ENCODE results near the gene CYP1A2.
"Not testable (repeated sequence)": the region's sequence is repeated elsewhere in the genome, so short reads cannot be mapped to it uniquely, and the experiment has no call there.

The CYP1A2 gene

GRCh38 chr15:74748322-74748946 is at the start of gene CYP1A2:
TSS of gene CYP1A2 (plus strand) at chr15:74748845. CDS start at chr15:74749739, 894 bp downstream.
- no peak for DNase-seq (ENCODE audit: low read depth)

DNA sequence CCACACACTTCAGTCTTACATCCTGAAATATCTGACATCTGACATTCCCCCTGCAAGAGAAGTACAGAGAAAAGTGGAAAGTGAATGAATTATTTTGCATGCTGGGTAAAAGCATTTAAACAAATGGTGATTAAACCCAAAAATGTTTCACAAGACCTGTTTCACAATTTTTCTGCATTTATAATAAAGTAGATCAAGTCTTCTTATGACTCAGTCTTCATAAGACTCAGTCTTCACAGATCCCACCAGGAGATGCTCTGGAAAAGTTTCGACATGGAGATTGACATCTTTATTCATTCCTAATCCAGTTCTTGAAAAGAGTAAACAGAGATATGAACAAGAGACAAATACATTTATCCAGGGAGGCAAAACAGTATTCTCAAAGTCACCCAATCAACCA is 39.6 kb upstream of the CYP1A2 start:
- no peak for DNase-seq (ENCODE audit: low read depth)

GRCh38 chr15:74709892-74710291 is 38.8 kb upstream of the CYP1A2 start:
- DNase-seq (ENCODE audit: low read depth): no peak

- no peak for DNase-seq (ENCODE audit: low read depth)
Measured at GRCh38 chr15:74710319-74711094, 38.1 kb upstream of the CYP1A2 start.

- no peak for DNase-seq (ENCODE audit: low read depth)
Measured at GRCh38 chr15:74712311-74712710, 36.3 kb upstream of the CYP1A2 start.

- DNase-seq (ENCODE audit: low read depth): no peak
Measured at GRCh38 chr15:74716651-74717050, 32.0 kb upstream of the CYP1A2 start.

DNA sequence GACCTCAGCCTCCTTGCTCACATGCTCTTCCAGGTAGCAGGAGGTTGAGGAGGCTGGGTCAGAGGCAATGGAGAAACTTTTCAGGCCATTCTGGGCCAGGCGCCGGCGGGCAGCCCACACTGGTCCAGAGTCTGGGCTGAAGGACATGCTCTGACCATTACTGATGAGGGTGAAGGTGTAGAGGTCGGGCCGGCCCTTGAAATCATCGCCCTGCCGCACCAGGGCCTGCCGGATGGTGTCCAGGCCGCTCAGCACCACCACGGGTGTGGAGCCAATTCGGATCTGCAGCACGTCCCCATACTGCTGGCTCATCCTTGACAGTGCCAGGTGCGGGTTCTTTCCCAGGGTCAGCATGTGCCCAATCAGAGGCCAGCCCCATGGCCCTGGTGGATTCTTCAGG is 26.1 kb upstream of the CYP1A2 start:
- no peak for DNase-seq (ENCODE audit: low read depth)

DNA sequence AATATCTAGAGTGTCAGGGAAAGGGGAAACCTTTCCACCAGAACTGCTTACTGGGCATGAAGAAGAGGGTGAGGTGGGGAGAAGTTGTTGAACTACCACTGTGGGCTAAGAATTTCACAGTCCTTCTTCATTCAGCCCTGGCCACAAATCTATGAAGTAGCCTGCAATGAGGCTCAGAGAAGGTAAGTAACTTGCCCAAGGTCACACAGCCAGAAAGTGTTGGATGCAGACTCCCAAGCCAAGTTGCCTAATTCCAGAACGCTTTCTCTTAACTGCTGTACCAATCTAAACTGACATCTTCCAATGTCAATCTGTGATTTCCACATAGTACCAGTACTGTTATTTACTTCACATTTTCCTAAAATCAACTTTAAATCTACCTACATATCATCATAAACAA is 25.5 kb upstream of the CYP1A2 start:
- no peak for DNase-seq (ENCODE audit: low read depth)

GRCh38 chr15:74723754-74724334 is 24.8 kb upstream of the CYP1A2 start:
- no peak for DNase-seq (ENCODE audit: low read depth)

- DNase-seq (ENCODE audit: low read depth): no peak
Measured at GRCh38 chr15:74724570-74725224, 23.9 kb upstream of the CYP1A2 start.

GRCh38 chr15:74725225-74725774 is 23.3 kb upstream of the CYP1A2 start, which contains the start of gene CYP1A1:
TSS of gene CYP1A1 (minus strand) at chr15:74725528. CDS start at chr15:74723097, 2,431 bp downstream.
- no peak for DNase-seq (ENCODE audit: low read depth)

GRCh38 chr15:74725845-74726773 is 22.5 kb upstream of the CYP1A2 start:
- peak; percentile 30 for DNase-seq (ENCODE audit: low read depth)

- no peak for DNase-seq (ENCODE audit: low read depth)
Measured at GRCh38 chr15:74726774-74727164, 21.9 kb upstream of the CYP1A2 start.

- no peak for DNase-seq (ENCODE audit: low read depth)
Measured at GRCh38 chr15:74727727-74728126, 20.9 kb upstream of the CYP1A2 start.

DNA sequence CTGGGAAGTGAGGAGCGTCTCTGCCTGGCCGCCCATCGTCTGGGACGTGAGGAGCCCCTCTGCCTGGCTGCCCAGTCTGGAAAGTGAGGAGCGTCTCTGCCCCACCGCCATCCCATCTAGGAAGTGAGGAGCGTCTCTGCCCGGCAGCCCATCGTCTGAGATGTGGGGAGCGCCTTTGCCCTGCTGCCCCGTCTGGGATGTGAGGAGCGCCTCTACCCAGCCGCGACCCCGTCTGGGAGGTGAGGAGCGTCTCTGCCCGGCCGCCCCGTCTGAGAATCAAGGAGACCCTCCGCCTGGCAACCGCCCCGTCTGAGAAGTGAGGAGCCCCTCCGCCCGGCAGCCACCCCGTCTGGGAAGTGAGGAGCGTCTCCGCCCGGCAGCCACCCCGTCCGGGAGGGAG is 19.9 kb upstream of the CYP1A2 start:
- DNase-seq (ENCODE audit: low read depth): not testable (repeated sequence)

DNA sequence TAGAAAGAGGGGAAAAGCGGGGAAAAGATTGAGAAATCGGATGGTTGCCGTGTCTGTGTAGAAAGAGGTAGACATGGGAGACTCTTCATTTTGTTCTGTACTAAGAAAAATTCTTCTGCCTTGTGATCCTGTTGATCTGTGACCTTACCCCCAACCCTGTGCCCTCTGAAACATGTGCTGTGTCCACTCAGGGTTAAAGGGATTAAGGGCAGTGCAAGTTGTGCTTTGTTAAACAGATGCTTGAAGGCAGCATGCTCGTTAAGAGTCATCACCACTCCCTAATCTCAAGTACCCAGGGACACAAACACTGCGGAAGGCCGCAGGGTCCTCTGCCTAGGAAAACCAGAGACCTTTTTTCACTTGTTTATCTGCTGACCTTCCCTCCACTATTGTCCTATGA is 19.3 kb upstream of the CYP1A2 start:
- DNase-seq (ENCODE audit: low read depth): not testable (repeated sequence)

DNA sequence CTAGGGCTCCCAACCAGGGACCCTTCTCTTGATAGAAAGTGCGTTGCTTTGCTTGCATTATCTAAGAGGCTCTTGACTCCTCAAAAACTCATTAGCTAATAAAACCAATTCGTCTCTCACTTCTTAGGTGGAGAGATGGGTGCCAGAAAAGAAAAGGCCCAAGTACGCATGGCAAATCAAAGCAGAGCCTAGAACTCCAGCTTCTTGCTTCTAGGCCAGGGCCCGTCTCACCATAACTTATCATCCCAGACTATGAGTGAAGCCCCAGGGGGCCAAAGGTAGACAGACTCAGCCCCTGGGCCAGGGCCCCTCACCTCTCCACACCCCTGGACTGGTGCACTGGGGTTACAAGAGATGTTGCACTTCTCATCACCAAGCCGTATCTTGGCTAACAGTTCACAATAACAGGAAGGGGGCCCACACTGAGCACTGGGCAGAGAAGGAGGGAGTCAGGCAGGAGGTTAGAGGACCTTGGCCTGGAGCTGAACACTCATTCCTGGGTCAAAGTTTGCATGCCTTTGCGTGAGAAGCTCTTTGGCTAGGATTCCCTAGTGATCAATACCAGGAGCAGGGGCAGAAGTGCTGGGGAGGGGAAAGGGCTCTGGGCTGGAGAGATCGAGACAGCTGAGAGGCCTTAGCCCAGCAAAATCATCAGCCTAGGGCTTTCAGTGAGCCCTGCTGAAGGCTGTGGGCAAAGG is 17.9 kb upstream of the CYP1A2 start:
- no peak for DNase-seq (ENCODE audit: low read depth)

DNA sequence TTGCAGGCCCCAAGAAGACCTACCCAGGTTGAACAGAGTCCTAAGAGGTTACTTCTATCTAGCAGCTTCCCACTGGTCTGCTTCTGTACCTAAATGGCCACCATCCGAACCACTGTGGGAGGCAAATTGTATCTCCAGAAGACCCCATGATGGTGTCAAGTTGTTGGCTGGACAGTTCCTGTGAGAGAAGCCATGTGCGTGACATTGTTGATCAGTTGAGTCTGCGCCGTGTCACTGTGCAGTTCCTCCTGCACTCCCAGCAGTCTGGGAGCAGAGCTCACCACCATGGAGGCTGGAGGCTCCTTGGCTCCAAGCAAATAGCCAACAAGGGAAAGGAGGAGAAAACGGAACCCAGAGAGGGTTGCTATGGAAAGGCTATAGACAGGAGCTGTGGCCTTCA is 15.8 kb upstream of the CYP1A2 start:
- no peak for DNase-seq (ENCODE audit: low read depth)

DNA sequence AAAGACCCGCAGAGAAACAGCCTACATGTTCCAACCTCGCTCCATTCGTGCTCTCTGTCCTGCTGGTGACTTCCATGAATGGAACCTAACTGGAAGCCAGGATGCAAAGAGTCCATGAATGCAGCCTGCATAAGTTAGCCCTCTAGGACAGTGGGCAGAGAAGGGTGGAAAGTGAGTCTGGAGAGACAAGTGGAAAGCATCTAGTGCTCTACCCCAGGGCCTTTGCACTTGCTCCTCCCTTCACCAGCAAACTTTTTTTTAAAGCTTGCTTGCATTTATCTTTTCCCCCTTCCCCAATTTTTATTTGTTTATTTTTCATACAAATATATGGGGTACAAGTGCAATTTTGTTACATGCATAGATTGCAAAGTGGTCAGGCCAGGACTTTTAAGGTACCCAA is 15.4 kb upstream of the CYP1A2 start:
- no peak for DNase-seq (ENCODE audit: low read depth)

DNA sequence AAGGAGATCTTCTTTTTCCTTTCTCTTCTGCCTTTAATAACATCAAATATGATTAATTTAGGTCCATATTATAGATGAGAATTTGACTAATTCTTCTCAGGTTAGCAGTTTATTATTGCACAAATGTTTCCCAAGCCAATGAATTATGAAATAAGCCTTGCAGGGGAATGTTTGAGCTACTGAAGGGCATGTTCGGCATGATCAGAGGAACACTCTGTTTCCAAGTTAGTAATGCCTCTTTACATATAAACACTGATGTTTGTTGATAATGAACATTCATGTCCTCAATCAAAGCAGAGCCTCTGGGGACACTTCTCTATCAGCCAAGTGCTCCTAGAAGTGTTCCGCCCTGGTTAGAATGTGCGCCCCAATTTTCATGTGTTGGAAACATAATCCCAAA is 13.3 kb upstream of the CYP1A2 start:
- no peak for DNase-seq (ENCODE audit: low read depth)

GRCh38 chr15:74738239-74738638 is 10.4 kb upstream of the CYP1A2 start:
- not testable (repeated sequence) for DNase-seq (ENCODE audit: low read depth)
